ENCODE results near the gene CARD8.

- TF ChIP-seq EZH2 (IDR thresholded peaks at IDR 0.05) (no peak), POLR2AphosphoS5 (IDR thresholded peaks at IDR 0.05; ENCODE audit: borderline replicate concordance, low read depth, low read length) (peak; percentile 21; the same call in 1 of the 2 replicates), FOXP2 (optimal IDR thresholded peaks at IDR 0.05; ENCODE audit: control extremely low read depth, extremely low read length, insufficient read depth) (no peak)
These were observed 58.6 kb downstream of the CARD8 start for GRCh38 chr19:48196933-48197665.
